ENCODE results near the gene FSTL5.

DNA sequence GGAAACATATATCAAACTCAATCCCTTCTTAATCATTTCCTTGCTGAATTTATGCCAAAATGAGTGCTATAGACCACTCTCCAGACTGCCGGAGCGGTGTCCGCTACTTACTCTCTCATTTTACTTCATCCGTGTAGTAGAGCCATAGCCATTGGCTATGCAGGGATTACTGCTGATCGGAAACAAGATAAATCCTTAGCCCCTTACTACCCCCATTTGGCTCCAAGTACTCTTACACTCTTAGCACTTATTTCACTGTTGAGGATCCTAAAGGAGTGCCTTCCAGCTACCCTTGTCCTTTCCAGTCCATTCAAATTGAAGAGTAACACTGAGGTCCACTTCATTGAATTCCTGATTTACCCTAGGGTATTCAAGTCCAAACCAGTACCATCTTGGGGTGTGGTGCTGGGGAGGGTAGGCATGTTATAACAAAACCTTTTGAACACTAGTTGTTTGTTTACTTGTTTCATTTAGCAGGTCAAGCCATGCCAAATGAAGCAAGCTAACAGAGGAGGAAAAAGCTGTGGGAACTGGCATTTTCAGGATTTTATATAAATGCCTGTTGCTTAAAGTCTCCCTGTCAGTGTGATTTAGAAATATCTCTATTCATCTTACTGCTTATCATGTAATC lies 715.1 kb downstream of the FSTL5 start:
- TF ChIP-seq CTCF (IDR thresholded peaks at IDR 0.05; ENCODE audit: poor library complexity) = no peak
- TF ChIP-seq EZH2phosphoT487 (IDR thresholded peaks at IDR 0.05; ENCODE audit: low read depth, severe bottlenecking, unreplicated experiment) = no peak

Data from hepatocyte (in vitro differentiated cells).